Activated naive CD8-positive, alpha-beta T cell treated with anti-CD3 and anti-CD28 coated beads, Interleukin-2, amount 50 U/mL, for 16 hours (primary cell): ENCODE measurements around the gene TOGARAM2.
"Not testable (repeated sequence)": the region's sequence is repeated elsewhere in the genome, so short reads cannot be mapped to it uniquely, and the experiment has no call there.

ENCODE experiments used
- DNase-seq: peaks from one replicate; pipeline ENCODE4 v3.0.0-alpha.2; 2020; ENCODE audit warnings: low read depth, low spot score

Gene TOGARAM2

DNA sequence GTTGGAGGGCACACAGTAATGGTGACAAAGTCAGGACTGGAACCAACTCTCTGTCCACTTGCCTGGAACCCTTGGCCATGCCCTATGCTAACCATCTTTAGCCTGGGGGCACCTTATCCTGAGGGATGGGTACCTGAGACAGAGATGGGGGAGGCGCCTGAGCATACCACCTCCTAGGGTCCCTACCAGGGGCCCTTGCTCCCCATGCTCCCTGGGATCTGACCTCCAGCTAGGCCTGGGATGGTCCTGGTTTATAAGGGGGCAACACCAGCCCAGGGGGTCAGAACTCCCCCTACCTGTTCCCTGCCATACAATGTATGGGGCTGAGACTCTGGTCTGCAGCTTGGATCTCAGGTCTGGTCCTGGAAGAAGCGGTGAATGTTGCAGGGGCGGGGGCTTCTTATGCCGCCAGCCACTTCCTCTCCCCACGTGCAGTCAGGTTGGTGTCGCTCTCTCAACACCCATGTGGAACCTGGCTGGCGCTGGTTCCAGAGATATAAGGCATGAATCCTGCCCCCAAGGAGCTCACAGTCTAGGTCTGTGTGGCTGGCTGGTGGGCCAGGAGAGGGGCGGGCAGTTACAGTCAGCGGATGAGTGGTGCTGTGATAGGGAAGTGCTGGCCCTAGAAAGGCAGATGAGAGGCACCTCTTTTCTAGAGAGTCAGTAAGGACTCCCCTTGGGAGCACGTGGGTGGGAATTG lies 3.8 kb upstream of the TOGARAM2 start:
- DNase-seq = no peak

DNA sequence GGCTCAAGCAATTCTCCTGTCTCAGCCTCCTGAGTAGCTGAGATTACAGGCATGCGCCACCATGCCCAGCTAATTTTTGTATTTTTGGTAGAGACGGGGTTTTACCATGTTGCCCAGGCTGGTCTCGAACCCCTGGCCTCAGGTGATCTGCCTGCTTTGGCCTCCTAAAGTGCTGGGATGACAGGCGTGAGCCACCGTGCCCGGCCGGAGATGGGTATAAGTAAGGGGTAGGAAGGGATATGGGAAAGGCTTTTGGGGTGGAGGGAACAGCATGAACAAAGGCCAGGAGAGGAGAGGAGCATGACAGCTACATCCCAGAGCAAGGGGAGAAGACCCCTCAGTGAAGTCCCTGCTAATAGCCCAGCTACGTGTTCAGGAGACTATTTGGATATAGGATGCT lies 3.1 kb upstream of the TOGARAM2 start:
- DNase-seq = not testable (repeated sequence)

DNA sequence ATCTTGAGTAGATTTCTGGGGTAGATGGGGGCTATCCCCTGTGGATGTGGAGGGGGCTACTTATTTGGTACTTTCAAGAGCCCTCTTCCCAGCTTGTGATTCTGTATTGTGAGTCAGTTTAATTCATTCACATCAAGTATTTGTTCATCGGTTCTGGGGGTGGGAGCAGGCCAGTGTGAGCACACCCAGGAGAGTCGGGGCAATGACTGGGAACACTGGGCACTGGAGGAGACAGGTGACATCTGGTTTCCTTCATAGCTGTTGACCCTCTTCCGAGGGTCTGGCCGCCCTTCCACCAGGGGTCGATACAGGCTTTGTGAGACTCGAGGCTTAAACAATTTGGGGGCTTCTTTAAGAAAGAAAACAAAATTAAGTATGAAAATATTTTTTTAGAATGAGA lies 2.5 kb upstream of the TOGARAM2 start:
- DNase-seq = no peak

DNA sequence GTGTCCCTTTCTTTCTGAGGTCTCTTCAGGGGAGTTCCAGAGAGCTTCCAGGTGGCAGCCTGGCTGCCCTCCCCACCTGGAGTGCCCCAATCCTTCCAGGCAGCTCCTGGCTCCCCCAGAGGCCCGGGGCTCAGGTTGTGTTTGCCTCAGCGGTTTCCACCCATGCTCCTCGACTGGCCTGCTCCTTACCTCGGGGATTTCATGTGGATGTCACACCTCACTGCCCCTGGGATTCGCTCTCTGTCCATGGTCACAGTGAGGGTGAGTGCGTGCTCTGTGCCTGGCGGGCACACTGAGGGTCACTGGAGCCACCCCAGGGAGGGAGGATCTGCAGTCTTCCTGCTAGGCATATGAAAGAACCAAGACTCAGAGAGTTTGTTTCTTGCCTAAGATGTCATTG lies 2.1 kb upstream of the TOGARAM2 start:
- no peak for DNase-seq

DNA sequence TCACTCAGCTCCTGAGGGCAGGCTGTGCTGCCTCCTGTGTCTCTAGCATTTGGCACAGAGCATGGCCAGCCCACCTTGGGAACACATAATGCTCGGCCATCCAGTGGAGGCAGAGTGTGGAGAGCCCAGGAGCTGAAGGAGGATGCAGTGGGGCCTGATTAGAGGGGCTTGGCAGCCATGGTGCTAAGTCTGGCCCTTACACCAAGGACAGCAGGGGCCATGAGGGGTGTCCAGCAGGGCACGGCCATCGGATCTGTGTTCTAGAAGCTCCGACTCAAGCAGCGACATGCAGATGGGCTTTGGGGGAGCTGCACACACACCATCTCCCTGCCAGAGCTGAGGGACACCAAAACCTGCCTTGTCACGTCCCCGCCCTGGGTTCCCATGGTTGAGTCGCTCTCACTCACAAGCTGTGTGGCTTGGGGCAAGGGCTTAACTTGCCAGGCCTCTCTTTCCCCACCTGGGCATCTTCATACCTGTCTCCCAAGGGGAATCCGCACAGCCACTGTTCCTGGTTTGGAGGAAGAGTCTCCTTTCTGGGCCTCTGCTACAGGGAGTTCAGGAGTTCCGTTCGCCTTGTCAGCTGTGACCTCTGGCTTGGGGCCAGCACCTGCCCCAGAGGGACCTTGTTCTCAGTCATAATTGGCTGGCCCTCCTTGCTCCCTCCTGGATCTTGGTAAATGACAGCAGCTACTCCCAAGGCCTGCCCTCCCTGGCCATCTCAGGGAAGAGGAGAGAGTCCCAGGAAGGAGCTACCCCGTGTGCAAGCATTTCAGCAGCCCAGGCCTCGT lies 1.3 kb upstream of the TOGARAM2 start:
- no peak for DNase-seq

DNA sequence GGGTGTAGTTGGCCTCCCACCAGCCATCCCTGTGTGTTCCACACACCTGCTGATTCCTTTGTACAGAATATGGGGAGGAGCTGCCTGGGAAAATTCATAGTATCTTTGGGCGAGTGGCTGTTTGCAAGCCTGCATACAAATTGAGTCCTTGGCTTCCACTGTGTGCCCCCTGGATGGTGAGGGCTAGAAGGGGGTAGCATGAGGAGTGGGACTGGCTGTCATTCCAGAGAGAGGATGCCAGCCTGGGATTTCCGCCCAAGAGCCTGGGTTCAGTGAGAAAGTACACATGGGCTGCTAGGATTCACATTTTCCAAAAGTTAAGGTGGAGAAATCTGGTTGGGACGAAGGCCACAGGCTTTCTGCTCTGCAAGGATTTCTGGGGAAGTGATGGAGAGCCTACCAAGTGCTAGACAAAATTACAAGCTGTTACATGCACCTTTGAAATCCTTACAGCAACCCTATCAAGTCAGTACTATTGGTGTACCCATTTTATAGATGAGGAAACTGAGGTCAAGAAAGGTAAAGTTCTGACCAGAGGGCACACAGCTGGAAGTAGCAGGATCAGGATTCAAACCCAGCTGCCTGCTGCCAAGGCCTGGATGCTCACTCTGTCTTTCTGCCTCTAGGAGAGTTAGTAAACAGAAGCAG lies 606 bp upstream of the TOGARAM2 start:
- DNase-seq = no peak

DNA sequence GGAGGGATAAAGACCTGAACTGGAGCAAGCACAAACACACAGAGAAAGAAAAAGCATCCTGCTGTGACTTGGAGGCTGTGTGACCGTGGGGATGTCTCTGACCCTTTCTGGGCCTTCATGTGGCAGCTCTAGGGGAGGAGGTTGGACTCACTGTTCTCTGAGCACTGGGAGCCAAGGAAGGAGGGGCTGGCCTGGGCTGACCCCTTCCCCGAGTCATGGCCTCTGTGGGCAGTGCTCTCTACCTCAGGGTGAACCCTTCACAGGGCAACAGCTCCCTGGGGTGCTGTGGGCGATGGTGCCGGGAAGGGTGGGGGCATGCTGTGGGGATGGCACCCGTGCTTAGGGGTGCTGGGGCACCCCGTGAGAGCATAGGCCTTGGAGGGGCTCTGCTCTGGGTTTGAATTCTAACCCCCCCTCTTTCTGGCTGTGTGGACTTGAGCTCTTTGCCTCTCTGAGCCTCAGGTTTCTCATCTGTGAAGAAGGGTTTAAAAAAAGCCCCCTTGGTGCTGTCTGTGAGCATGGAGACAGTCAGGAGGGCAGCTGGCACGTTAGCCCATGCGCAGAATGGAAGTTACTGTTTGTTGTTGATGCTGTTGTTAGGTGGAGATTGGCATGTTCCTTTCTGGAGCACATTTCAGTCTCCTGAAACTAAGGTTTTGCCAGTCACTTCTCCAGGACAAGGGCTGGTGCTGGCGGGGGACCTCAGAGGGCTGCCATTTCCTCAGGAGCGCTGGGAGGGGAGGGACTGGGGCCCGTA lies 700 bp downstream of the TOGARAM2 start:
- no peak for DNase-seq

DNA sequence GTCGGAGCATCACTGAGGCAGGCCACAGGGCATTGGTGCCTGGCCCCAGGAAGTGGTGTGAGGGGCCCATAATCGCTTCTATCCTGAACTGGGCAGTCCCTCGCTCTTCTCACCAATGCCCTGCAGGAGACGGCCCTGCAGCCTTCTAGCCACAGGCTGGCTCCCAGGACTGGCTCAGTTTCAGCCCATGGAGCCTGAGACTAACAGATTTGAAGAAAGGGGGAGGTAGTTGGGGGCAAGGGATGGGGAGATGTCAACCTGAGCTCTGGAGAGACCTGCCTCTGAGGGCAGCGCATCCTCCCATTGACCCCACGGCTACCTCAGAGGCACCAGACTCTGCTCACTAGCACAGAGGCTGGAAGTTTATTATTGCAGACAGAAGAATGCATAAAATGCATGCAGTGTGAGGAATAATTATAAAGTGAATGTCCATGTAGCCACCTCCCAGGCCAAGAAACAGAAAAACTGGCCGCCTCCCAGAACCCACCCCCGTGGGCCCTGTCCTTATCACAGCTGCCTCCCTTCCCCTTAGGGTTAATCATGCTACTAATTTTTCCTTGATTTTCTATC lies 1.4 kb downstream of the TOGARAM2 start:
- DNase-seq = no peak

DNA sequence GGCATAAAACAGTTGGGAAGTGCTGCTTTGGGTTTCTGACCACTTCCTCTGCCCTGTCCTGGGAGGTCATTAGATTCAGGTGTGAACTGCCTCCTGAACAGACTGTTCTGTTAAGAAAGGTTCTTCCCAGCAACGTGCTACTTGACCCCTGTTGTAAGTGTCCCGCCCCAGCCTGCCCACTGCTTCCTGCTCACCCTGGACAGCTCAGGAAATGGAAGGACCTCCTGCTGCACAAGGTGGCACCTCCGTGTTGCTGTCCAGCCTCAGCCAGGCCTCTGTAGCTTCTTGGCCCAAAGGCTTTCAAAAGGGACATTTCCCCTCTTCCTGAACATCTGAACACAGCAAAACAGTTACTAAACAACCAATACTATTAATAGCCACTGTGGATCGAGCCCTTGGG lies 5.3 kb downstream of the TOGARAM2 start:
- no peak for DNase-seq

DNA sequence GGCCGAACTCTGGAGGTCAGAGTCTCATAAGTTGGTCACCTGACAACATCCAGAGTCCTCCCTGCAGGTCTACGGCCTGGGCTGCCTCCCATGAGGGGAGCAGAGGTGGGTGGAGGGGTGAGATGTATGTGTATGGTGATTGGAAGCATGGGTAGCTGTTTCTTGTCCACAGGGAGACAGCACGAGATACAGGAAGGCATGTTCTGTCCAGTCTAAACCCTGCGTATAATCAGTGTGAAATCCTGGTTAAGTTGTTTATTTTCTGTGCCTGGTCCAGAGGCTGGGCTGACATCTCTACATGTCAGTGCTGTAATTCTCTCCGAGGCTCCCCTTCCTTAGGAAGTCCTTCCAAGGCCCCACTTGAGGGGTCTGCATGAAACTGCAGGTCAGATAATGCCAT lies 8.9 kb downstream of the TOGARAM2 start:
- DNase-seq = no peak

DNA sequence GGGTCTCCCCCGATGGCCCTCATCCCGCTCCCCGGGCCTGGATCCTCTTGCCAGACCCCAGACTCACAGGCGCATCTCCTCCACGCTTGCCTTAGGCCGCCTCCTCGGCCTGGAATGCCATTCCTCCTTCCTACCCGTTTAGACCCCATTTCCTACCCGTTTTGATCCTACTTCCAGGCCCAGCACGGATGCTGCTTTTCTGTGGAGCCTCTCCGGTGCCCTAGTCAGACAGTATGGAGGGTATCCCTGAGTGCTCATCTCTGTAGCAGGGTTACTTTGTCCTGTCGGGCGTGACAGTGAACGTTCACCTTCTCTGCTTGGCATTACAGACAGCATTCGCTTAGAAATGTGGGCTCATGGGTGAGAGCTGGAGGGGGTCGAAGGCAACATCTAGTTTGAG lies 9.3 kb downstream of the TOGARAM2 start:
- no peak for DNase-seq

DNA sequence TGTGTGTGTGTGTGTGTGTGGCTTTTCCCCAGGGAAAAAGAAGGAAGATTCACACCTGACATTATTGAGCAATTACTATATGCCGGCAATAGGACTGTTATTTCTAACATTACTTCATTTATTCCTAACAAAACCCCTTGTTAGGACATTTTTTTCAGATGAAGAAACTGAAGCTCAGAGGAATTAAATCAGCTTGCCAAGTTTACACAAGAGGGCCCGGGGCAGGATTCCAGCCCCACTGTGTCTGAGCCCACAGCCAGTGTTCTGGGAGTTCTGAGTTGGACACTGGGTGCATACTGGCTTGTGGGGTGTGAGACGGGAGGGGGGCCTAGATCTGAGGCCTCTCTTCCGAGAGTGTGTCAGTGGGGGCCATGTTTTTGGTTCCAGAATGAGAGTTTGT lies 9.9 kb downstream of the TOGARAM2 start:
- DNase-seq = no peak

DNA sequence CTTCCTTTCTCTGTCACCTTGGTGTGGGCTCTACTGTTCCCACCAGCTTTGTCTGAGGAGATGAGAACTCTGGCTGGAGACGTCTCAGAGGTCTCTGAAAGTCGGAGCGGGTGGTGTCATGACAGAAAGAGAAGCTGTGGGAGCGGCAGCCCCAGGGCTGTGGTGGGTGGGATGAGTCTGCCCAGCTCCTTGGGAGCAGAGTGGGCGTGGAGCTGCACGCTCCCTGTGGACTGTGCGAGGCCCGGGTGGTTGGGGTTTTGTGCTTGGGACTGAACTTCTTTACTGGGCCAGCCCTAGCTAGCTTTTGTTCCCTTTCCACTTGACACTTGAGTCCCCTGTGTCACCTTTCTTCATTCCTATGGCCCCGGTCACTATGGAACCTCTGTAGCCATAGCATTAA lies 10.4 kb downstream of the TOGARAM2 start:
- DNase-seq = no peak

DNA sequence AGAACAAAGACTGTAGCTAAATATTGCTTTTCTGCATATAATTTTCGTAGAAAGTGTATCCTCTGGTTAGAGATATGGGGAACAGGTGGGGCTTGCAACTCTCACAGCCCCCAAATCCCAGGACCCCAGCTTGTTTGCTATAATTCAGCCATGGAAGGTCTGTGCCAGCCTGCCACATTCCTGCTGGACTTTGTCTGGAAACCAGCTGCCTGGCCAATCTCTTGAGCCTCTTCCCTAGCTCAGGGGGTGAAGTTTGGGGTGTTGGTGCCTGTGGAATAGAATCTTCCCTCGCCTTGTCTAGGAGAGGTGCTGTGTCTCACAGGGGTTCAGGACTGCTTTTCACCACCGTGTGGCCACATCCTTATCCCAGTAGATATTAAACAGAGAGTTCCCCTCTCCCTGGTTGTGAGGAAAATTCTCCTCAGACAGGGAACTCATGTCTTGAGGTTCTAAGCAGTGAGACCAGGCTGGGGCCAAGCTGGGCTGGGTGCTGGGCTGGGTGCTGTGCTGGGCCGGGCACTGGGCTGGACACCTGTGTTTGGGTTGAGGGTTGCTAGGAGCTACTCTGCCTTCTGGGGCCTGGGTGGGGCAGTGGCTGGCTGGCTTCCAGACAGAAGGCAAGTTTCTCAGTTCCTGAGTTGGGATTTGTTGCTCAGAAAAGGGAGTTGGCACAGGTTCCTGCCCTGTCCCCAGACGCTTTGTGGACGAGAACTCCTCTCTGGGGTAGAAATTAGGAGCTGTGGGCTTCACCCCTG lies 12.3 kb downstream of the TOGARAM2 start:
- no peak for DNase-seq

DNA sequence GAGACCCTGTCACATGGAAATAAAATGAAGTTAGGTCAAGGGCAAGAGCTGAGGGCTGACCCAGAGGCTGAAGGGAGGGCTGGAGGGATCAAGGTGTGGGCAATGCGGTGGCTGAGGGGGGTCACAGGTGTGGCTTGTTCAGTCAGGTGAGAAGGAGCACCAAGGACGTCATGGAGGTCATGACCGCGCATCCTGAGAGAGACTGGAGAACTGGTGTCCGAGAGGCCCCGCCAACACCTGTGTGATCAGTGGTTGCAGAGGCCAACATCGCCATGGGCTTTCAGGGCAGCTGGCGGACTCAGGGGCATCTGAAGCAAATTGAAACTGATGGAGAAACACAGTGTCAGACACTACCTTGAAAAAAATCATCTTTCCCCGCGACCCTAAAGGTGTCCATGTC lies 13.0 kb downstream of the TOGARAM2 start:
- no peak for DNase-seq

DNA sequence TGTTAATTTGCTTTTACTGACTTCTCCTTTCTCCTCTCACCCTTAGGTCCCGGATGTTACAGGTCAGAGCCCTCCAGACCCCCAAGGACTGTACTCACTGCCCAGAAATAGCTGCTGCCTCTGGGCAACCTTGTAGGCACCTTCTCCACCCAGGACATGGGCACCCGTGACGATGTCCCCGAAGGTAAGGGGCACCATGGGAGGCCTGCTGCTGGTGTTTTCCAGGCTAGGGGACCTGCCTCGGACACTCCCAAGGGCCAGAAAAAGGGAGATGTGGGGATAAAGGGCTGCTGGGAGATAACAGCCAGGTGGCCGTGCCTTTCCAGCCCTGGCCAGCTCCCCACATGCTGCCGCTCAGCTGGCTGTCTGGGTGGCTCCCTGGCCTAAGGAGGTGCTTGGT lies 13.6 kb downstream of the TOGARAM2 start:
- DNase-seq = no peak

DNA sequence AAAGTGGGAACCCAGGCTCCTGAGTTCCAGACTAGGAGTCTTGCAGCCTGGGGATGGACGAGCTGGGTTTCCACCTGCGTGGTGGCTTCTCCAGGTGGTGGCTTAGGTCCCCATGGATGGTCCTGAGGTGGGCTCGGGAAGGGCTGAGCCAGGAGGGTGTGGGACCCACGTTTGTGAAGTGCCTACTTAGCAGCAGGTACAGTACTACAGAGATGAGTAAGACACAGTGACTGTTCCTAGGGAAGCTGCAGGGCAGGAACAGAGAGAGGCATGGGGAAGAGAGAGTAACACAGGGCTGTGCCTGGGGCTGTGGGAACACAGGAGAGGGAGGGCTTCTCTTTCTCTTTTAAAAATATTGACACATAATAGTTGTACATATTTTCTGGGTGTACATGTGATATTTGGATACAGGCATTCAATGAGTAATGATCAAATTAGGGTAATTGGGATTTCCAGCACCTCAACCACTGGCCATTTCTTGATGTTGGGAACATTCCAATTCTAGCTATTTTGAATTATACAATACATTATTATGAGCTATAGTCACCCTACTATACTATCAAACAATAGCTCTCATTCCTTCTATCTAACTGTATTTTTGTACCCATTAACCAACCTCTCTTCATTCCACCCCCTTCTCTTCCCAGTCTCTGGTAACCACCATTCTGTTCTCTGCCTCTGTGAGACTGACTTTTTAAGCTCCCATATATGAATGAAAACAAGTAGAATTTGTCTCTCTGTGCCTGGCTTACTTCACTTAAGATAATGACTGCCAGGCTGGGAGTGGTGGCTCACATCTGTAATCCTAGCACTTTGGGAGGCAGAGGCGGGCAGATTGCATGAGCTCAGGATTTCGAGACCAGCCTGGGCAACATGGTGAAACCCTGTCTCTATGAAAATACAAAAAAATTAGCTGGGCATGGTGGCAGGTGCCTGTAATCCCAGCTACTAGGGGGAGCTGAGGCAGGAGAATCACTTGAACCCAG lies 15.0 kb downstream of the TOGARAM2 start:
- DNase-seq = no peak

DNA sequence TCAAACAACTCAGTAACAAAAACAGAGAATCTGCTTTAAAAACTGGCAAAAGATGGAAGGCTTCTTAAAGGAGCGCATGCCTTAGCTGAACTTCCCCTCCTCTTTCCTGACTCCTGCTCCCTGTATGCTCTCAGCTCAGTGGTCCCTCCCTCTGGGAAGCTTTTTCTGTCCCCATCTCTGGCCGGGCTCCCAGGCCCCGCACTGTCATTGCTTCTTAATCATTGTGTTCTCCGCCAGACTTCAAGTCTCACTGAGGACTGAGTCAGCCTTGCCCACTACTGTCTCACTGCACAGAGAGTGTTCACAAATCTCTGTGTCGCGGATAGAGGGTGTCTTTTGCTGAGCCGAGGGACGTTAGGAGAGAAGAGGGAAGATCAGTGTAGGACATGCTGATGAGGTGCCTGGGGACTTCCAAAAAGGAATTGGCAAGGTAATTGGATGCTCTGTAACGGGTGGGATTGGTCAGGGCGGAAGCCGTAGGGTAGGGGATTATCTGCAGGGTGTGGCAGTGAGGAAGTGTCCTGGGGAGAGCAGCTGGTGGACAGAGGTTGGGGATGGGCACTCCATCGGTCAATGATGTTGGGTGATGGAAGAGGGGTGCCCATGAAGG lies 16.2 kb downstream of the TOGARAM2 start:
- no peak for DNase-seq
